GM12864 (cell line): ENCODE measurements around the gene NRXN2.

Experiments
- DNase-seq: peaks from one replicate; pipeline ENCODE4 v3.0.0-alpha.2; 2011; ENCODE audit warnings: low read depth
- H3K4me3 ChIP-seq: 2 replicates; pipeline ENCODE4 v1.5.1; 2011; ENCODE audit warnings: mild to moderate bottlenecking, low read depth, low read length, control low read depth
- TF ChIP-seq, protein P1 (sequence below): IDR thresholded peaks from 2 replicates; pipeline ENCODE4 v1.5.1; 2011; ENCODE audit warnings: low read depth, mild to moderate bottlenecking, moderate library complexity, low read length, control low read depth, inconsistent platforms; ENCODE audit errors: missing control alignments

The NRXN2 gene

DNA sequence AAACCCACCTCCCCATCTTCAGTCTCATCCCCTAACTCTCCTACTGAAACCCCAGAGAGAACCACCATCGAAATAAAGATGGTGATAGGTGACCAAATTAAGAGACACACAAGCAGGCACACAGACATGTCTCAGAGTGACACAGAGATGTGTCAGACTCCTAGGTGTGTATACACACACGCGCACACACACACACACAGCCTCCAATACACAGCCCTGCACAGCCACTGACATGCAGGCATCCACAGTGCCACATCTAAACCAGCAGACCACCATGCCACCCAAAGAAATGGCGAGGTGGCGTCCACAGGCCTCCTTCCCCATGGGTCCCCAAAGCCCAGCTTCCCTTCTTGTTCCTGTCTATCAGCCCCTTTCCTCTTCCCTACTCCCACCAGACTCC is 27.4 kb downstream of the NRXN2 start:
- no peak overlapping the region for H3K4me3 ChIP-seq
- DNase-seq, result no peak
- TF ChIP-seq, protein P1, sequence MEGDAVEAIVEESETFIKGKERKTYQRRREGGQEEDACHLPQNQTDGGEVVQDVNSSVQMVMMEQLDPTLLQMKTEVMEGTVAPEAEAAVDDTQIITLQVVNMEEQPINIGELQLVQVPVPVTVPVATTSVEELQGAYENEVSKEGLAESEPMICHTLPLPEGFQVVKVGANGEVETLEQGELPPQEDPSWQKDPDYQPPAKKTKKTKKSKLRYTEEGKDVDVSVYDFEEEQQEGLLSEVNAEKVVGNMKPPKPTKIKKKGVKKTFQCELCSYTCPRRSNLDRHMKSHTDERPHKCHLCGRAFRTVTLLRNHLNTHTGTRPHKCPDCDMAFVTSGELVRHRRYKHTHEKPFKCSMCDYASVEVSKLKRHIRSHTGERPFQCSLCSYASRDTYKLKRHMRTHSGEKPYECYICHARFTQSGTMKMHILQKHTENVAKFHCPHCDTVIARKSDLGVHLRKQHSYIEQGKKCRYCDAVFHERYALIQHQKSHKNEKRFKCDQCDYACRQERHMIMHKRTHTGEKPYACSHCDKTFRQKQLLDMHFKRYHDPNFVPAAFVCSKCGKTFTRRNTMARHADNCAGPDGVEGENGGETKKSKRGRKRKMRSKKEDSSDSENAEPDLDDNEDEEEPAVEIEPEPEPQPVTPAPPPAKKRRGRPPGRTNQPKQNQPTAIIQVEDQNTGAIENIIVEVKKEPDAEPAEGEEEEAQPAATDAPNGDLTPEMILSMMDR, result no peak

DNA sequence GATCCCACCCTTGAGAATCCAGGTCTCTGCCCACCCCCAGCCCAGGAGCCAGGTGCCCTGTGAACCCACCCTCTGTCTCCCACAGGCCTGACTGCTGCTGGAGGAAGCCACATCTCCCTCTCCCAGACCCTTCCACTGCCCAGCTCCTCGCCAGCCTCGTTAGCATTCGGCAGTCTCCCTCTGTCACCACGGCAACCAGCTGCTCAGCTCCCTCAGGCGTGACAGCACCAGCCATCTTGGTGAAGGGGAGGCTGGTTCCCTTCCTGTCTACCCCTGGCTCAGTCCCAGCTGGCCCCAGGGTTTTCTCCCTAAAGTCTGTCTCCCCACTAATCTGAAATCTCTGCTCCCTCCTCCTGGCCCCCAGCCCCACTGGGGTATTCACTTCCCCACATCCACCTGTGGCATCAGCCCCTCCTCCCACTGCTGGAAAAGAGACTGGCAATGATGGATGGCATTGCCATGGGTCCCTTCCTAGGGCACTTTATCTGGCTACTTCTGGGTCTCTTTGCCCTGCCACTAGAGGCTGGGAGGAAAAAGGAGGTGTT is 28.1 kb downstream of the NRXN2 start:
- no peak overlapping the region for H3K4me3 ChIP-seq
- TF ChIP-seq, protein P1, result no peak
- DNase-seq, result no peak

DNA sequence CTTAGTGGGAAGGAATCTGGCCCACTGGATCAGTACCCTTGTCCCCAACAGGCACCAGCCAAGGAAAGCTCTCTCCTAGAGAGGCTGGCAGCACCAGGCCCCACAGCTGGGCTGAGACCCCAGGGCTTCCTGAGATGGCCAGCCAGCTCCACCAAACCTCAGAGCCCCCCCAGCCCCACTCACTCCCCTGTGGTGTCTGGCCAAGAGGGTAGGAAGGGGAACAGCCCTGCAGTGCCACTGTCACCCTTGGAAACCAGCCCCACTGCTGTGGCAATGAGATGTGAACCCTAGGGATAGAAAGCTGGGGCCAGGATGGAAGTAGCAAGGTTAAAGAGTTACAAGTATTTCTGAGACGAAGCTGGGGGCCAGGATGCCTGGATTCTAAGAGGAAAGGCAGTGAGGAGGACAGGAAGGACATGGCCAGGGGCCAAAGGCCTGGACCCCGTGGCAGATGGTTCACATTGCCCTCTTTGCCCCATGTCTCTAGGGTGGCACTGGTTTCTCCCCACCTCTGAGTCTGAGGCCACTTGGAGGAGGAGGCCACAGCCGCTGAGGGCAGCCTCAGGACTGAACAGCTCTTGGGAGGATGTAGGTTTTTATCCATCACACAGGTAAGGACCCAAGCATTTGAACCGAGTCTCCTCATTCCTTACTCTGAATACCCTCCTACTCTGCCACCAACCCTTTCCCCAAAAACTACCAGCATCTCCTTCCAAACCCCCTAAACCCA is 28.8 kb downstream of the NRXN2 start:
- TF ChIP-seq, protein P1, result no peak
- no peak for DNase-seq
- no peak overlapping the region for H3K4me3 ChIP-seq

DNA sequence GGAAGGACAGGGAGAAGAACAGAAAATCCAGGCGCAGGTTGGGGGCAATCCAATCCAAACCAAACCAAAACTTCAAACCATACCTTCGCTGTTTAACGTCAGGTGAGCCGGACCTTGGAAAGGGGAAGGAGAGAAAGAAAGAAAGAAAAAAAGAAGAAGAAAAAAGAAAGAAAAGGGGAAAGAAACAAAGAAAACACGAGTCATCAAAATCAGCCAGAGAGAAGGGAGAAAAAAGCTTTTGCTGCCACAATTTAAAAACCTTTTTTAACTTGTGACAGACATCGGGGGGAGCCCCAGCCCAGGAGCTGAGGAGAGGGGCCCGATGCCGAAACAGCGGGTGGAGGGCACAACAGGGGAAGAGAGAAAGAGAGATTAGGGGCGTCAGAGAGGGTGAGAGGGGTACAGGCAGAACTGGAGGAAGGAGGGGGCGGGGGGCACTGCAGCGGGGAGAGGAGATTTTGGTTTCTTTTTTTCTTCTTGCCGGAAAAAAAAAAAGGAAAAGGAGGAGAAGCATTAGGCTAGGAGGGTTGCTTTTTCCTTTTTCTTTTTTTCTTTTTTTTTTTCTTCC is 30.1 kb downstream of the NRXN2 start:
- no peak for DNase-seq
- no peak overlapping the region for H3K4me3 ChIP-seq
- TF ChIP-seq, protein P1, result no peak

DNA sequence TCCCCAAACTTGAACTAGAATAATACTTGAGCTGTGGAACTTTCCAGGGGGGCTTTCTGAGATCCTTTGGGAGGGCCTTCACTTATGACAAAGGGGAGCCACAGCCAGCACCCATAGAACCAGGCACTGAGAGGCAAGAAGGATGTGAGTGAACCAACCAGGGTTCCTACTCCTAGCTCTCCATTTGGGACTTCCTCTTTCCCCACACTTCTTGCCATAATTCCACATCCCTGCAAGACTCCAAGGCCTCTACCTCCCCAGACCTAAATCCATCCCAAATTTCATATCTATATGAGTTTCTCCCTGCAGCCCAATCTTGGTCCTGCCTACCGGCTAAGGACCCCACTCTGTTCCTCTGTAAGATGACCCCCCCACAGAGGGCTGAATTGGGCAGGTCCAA is 31.5 kb downstream of the NRXN2 start:
- no peak overlapping the region for H3K4me3 ChIP-seq
- DNase-seq, result no peak
- TF ChIP-seq, protein P1, result no peak

DNA sequence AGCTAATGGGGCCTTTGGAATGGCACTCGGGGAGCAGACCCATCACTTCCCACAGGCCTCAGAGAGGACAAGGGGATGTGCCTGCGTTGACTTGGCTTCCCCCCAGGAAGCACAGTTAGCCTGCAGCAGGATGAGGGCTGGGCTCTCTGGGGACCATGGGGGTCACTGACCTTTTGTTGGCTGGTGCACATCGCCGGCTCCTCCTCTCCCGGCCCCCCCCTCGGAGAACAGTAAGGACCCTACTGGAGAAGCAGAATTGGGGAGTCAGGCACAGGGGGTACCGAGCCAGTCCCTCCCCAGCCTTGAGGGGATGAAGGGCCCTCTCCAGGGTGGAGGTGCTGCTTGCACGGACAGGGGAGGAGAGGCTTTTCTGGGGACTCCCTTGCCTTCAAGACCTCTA is 32.8 kb downstream of the NRXN2 start:
- no peak overlapping the region for H3K4me3 ChIP-seq
- DNase-seq, result no peak
- TF ChIP-seq, protein P1, result no peak
